VCaP (cell line): ENCODE measurements around the gene MVD.
A peak's percentile ranks its signal among the peaks of the same experiment; 100 is the strongest.

Experiments
- H3K27ac ChIP-seq: fragments of 450-650 bp; 2 replicates; pipeline ENCODE4 v1.5.1; 2017
- CTCF ChIP-seq: fragments of 450-650 bp; conservative IDR thresholded peaks from 2 replicates; pipeline ENCODE4 v1.5.1; 2017; ENCODE audit warnings: mild to moderate bottlenecking, moderate library complexity

Gene MVD

GRCh38 chr16:88690341-88691128 is 27.6 kb upstream of the MVD start:
- no peak overlapping the region for H3K27ac ChIP-seq
- no peak for TF ChIP-seq CTCF

- H3K27ac ChIP-seq = peak overlapping the region; percentile 37
- TF ChIP-seq CTCF = no peak
Observed at GRCh38 chr16:88688013-88688778, 25.3 kb upstream of the MVD start.

GRCh38 chr16:88687676-88688012 is 24.8 kb upstream of the MVD start:
- no peak for TF ChIP-seq CTCF

GRCh38 chr16:88687254-88687576 is 24.3 kb upstream of the MVD start:
- no peak for TF ChIP-seq CTCF
- no peak overlapping the region for H3K27ac ChIP-seq

More at GRCh38 chr16:88687676-88688012, 24.8 kb upstream of the MVD start:
- peak overlapping the region; percentile 37 for H3K27ac ChIP-seq

GRCh38 chr16:88686439-88687253 is 23.8 kb upstream of the MVD start, which contains the start of gene SNAI3:
TSS of gene SNAI3 (minus strand) at chr16:88686507. CDS start at chr16:88686406, 101 bp downstream.
- no peak within 1 kb of the TSS; the same call in 1 of the 2 replicates for H3K27ac ChIP-seq
- TF ChIP-seq CTCF = no peak

GRCh38 chr16:88686062-88686438 is 23.2 kb upstream of the MVD start:
- TF ChIP-seq CTCF = no peak
- no peak overlapping the region; the same call in 1 of the 2 replicates for H3K27ac ChIP-seq
